Tibial nerve (tissue), 4 donors: ENCODE data around the gene PXMP4.

ENCODE experiments used
- CTCF ChIP-seq, 5 experiments: fragments of 200-600 bp in 3 of 5; fragments of 450-650 bp in 2 of 5; sonication (generic) in 3 of 5; IDR thresholded peaks; one replicate each; pipeline ENCODE4 v1.5.1; 2016 to 2019; ENCODE audit warnings: antibody characterized with exemption in 5 of 5, mild to moderate bottlenecking in 3 of 5, moderate library complexity in 2 of 5
- EP300 ChIP-seq, 2 donors: sonication (generic); formaldehyde crosslinking; IDR thresholded peaks; one replicate each; pipeline ENCODE4 v1.6.1; 2017; ENCODE audit warnings: antibody characterized with exemption in 2 of 2, mild to moderate bottlenecking in 1 of 2
- POLR2A ChIP-seq, 2 donors: fragments of 450-650 bp; IDR thresholded peaks; one replicate each; pipeline ENCODE4 v1.6.1; 2017; ENCODE audit warnings: antibody characterized with exemption in 2 of 2, mild to moderate bottlenecking in 2 of 2, moderate library complexity in 2 of 2

DNA sequence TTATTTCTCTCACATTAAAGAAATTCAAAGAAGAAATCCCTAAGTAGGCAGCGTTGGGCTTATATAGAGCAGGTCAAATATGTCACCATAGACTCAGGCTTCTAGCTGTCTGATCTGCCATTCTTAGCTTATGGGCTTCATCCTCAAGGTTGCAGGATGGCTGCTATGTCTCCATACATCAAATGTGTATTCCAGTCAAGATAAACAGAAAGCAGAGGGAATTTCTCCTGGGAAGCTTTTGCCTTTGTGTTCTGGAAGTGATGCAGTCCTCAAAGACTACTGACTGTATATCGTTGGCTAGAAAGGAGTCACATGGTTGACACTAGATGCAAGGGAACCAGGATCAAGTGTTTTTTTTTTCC, 47.6 kb upstream of the PXMP4 start:
- no peak for TF ChIP-seq CTCF (IDR thresholded peaks at IDR 0.05)
- no peak for TF ChIP-seq POLR2A (IDR thresholded peaks at IDR 0.05)
- TF ChIP-seq EP300 (IDR thresholded peaks at IDR 0.05), result no peak
